Gastroesophageal sphincter (tissue), 3 donors: ENCODE results near the gene BRINP3.

Experiments
- CTCF ChIP-seq, 4 experiments: fragments of 200-600 bp in 2 of 4; fragments of 450-650 bp in 2 of 4; sonication (generic) in 1 of 4; IDR thresholded peaks; one replicate each; pipeline ENCODE4 v1.5.1; 2017 to 2019; ENCODE audit warnings: antibody characterized with exemption in 4 of 4, mild to moderate bottlenecking in 2 of 4, moderate library complexity in 2 of 4
- POLR2A ChIP-seq, 2 donors: fragments of 450-650 bp; IDR thresholded peaks; one replicate each; pipeline ENCODE4 v1.6.1; 2017; ENCODE audit warnings: antibody characterized with exemption in 2 of 2, mild to moderate bottlenecking in 2 of 2, moderate library complexity in 1 of 2

DNA sequence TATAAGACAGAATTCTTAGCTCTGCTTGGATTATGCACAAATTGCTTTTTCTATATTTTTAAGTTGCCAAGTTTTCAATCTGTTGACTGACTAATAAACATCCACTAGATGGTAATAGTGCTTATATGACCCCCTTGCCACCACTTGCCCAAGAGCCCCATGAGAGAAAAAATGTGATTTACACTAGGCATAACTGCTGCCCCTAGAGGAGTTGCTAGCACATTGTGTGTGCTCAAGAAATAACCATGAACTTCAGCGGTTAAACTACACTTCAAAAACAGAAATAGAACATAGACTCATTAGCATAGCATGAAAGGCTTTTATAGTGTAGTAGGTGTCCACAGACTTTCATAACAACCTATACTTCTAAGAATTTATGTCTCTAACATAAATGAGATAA is 61.4 kb downstream of the BRINP3 start:
- TF ChIP-seq POLR2A (IDR thresholded peaks at IDR 0.05) (no peak), CTCF (IDR thresholded peaks at IDR 0.05) (no peak)
